Placental epithelial cell (primary cell): Measurements from ENCODE around the gene MORC2. TPM values are rescaled to one million over a fixed set of nuclear protein-coding genes. Genes with fewer than 3 reads are reported as not detected.

Experiments
- small RNA-seq: library from RNA; depleted of rRNA; stranded (forward); fragments of <200 nt; gene quantifications from one replicate; pipeline ENCODE3, GENCODE V24; 2012
- total RNA-seq: library from RNA; depleted of rRNA; stranded (reverse); fragments of >200 nt; gene quantifications from 2 replicates; pipeline ENCODE4 v1.2.3, GENCODE V29; 2012

The MORC2 gene
- total RNA-seq, result 13.2 and 20.0 TPM in 2 replicates

GRCh38 chr22:30968015-30968923 lies at the start of gene MORC2:
MORC2 (minus strand) TSS chr22:30968774; CDS start chr22:30967889, 885 bp downstream.

GRCh38 chr22:30968924-30969531 lies 454 bp upstream of the MORC2 start, which contains the start of gene TUG1:
TUG1 (plus strand) TSS chr22:30969265.

Small RNA genes within 50 kb of the gene (small RNA-seq; reads per million reads assigned to genes)
- gene RF01892, result not detected

Other genes with a start within 250 kb of the MORC2 start
- 58.3 and 69.9 TPM in 2 replicates for gene TUG1, start 491 bp upstream of the MORC2 start, total RNA-seq
- 35.7 and 49.5 TPM in 2 replicates for gene SMTN, start 112.5 kb upstream of the MORC2 start, total RNA-seq
- 59.2 and 79.7 TPM in 2 replicates for gene SELENOM, start 138.8 kb upstream of the MORC2 start, total RNA-seq
- gene INPP5J, start 154.2 kb upstream of the MORC2 start, total RNA-seq, result 0.43 and 0.79 TPM in 2 replicates
- not detected in 2 replicates for gene PLA2G3, start 171.7 kb upstream of the MORC2 start, total RNA-seq
- 29.4 and 33.1 TPM in 2 replicates for gene RNF185, start 191.4 kb upstream of the MORC2 start, total RNA-seq
- 91.9 and 238 TPM in 2 replicates for gene LIMK2, start 243.5 kb upstream of the MORC2 start, total RNA-seq